GM18873 (cell line): Measurements from ENCODE around the gene CLDN19.
"Not testable (repeated sequence)": the region's sequence is repeated elsewhere in the genome, so short reads cannot be mapped to it uniquely, and the experiment has no call there.

Experiments used
- ATAC-seq: cut with Tn5 transposase; IDR thresholded peaks from one replicate; pipeline ENCODE4 v1.9.1; 2021; ENCODE audit warnings: mild to moderate bottlenecking, moderate library complexity, moderate number of reproducible peaks; ENCODE audit not compliant: unreplicated experiment, low FRiP score

CLDN19 gene

DNA sequence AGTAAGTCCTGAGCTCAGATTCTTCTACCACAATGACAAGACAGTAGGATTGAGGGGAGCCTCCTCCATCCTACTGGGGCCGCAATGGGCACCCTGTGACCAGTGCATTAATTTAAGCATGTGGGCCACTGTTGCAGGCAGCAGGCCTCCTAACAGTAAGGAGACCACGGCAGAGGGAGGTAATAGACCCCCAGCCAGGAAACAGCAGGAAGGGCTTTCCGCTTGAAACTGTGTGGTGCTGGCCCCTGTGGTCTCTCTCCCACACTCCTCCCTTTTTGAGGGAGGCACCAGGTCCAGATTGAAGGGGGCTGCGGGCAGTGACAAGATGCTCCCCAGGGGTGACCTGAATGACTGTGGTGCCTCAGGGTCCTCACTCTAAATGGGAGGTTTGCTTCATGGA, 1.7 kb upstream of the CLDN19 start:
- ATAC-seq: no peak

DNA sequence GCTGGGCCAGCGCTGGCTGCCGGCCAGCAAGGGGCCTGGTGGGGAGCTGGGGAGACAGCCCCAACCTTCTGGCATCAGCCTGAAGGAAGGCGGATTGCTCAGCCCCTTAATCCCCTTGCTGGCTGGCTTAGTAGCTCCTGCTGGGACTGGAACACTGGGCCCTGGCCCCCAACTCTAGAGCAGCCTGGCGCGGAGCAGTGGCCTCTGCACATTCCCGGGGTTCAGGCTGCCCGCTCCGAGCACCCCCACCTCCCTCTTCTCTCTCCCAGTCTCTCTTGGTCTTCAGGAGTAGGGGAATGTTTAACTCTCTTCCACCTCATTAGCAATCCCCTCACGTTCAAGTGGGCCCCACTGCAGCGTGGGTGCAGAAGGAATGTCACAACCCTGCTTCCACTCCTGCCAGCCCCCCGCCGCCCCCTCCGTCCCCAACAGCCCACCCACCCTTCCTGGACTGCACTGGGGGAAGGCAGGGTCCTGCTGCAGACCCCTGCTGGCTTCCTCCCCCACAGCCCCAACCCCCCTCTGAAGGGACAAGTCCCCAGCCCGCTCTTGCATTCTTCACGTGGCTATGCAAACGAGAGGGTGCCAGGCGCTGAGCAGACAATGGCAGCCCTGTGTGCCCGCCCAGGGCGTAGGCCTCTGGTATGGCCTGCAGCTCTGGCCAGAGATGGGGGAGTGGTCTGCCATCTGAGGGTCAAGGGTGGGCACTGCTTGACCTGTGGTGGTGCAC, 980 bp upstream of the CLDN19 start:
- no peak for ATAC-seq

DNA sequence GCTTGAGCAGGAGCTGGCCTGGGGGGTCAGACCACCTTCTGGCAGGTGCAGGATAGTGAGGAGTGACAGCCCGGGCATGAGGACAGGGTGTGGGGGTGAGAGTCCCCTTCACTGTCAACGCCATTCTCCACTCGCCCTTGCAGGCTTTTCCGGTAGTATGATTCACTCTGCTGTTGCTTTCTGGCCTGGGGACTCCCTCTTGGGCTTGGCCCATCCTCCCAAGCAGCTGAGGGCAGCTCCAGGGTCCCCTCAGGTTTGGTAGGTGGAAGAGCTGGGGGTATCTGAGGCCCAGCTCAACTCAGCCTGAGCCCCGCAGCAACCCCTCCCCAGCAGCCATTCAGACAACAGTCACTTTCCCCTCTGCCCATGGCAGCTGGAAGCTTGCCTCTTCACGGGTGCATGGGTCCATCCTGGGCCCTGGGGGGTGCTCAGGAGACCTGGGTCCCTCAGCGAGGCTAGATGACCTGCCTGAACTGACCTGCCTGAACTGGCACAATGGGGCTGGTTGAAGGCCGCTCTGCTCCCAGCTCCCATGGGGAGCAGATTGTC, 1.3 kb downstream of the CLDN19 start:
- ATAC-seq: no peak

DNA sequence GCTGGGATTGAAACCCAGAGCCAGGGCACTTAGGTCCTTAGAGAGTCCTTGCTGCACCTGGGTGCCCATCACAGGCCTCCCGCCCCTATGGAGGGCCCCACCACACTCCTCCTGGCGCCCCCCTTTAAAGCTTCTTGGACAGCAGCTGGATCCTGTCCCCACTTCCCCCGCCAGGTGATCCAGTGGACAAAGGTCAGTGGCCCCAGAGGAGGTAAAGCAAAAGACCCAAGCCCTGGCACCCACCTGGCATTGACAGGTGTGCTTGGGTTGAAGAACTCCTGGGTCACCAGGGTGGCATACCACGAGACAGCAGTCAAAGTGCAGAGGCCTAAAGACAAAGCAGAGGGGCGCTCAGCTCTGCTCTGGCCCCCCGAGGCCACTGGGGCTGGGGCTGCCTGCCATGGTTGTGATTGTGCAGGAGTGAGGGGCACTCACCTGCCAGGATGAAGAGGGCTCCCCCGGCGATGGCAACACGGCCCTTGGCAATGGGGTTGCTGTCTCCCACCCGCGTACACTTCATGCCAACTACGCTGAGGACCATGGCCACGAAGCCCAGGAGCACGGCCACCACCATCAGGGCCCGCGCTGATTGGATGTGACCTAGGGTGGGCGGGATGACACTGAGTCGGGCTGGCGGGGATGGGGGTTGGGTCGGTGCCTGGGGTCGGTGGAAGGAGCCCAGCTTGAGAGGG, 1.9 kb downstream of the CLDN19 start:
- no peak for ATAC-seq

DNA sequence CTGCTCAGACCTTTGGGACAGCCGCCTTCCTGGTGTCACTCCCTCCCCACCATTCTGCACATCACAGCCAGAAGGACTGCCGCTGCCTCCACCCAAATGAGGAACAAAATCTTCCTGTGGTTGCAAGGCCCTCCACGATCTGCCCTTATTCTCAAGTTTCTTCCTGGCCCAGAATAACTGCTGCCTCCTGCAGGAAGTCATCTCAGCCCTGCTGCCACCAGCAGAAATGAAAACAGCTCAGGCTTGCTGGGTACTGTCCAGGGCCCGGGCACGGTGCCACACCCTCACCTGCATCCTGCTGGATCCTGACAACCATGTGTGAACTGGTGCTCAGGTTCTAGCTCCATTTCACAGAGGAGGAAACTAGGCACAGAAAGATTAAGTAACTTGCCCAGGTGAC, 2.8 kb downstream of the CLDN19 start:
- ATAC-seq: no peak

DNA sequence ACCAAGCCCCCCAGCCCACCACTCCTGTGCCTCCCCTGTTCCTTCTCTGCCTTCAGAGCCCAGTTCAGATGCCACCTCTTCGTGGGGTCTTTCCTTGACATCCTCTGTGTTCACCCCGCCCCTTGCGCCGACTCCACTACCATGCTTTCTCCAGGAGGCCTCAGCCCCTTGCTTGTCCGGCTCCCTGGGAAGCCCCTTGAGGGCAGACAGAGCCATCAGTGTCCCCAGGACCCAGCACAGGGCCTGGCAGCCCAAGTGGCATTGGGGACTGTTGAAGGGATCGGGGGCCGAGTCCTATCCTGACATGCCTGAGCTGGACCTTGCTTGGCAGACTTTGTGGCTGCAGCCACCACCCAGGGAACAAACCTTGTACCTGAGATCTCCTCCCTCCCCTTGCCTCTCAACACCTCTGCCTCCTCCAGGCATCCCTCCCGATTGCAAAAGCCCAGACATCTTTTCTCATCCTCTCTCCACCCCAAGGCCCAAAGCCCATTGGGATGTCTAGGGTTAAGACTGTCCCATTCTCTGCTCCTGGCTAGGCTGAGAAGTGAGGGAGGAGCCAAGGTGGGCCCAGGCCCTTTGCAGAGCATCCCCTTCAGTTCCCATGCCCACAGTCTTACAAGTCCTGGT, 3.4 kb downstream of the CLDN19 start:
- no peak for ATAC-seq

DNA sequence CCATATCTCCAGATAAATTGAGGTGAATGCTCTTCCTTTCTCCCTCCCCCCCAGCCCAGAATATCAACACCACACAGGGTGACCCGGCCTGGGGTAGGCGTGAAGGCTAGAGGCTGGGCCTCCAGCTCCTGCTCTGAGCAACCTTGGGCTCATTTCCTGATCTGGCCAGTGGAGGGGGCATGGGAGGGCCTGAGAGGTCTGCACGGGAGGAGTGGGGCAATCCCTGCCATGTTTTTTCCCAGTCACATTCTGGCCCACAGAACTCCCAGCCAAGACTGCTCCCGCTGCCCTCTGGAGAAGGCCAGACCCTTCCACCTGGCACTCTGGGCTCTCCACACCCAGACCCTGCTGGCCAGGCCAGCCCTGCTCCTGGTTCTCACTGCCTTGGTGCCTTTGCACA, 3.9 kb downstream of the CLDN19 start:
- no peak for ATAC-seq

DNA sequence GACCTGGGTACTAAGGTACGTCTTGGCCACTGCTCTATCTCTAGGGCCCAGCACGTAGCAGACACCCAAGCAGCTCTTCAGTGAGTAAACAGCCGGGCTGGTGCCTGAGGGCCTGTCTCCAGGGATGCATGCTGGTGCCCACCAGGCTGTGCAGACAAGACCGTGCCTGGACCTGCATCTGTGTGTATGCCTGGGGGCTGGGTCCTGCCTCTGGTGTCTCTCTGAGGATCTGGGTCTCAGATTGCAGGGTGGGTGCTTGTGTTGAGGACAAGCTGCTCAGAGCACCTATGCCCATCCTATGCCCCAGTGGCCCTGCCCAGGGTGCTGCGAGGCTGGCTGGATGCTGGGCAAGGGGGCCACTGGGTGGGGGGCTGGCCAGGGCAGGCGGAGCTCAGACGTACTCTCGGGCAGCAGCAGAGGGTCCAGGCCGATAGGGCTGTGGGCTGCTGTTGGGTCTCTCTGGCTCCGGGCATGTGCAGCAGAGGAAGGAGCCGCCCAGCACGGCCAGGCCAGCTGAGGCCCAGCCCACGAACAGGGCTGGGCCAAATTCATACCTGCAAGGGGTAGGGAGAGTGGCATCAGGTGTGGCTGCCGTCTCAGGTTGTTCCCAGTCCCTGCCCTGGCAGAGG, 4.4 kb downstream of the CLDN19 start:
- ATAC-seq: no peak

DNA sequence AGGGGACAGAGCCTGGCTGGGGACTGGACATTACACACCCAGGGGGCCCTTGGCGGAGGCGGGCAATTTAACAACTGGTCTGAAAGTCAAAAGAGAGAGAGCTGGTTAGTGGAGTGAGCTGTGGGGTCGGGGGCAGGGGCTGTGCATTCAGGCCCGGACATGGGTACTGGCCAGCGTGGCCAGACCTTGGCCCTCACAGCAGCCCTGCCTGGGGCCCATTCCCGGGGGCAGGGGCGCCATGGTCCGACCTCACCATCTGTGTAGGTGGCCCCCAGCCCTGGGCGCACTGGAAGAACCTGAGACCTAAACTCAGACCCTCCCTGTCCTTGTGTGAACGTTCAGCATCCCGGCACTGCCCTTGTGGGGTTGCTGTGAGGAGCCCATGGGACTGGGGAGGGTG, 5.0 kb downstream of the CLDN19 start:
- no peak for ATAC-seq

DNA sequence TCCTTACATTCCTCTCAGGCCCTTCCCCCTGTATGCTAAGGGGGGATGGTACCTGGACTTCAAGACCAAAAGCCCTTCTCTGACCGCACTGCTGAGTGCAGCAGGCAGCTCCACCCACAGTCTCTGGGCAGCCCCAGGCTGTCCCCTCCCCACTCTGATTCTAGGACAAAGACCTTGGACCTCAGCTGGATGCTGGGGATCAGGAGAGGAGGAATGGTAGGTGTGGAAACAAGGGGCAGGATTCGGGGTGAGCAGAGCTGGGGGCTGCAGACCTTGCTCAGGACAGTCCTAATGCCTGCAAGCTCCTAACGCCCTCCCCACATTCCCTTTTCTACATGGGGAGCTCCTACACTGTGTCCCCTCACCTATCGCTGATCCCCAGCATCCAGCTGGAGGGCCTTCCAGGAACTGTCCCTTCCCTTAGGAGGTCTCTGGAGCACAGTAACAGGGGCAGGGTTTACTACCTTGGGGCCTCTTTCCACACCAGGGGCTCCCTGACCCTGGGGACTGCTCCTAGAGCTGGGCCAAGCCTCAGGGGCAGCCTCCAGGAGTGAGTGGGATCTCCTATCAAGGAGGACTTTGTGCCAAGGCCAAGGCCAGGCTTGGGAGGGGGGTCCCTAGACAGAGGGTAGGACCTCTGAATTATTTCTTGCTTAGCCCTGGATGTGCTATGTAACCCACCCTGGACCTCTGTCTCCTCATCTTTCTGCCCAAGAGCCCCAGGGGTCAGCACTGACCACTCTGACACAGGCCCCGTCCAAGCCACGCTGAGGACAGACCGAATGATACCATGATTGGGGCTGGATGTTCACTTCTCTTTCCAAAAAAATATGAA, 5.6 kb downstream of the CLDN19 start:
- no peak for ATAC-seq

DNA sequence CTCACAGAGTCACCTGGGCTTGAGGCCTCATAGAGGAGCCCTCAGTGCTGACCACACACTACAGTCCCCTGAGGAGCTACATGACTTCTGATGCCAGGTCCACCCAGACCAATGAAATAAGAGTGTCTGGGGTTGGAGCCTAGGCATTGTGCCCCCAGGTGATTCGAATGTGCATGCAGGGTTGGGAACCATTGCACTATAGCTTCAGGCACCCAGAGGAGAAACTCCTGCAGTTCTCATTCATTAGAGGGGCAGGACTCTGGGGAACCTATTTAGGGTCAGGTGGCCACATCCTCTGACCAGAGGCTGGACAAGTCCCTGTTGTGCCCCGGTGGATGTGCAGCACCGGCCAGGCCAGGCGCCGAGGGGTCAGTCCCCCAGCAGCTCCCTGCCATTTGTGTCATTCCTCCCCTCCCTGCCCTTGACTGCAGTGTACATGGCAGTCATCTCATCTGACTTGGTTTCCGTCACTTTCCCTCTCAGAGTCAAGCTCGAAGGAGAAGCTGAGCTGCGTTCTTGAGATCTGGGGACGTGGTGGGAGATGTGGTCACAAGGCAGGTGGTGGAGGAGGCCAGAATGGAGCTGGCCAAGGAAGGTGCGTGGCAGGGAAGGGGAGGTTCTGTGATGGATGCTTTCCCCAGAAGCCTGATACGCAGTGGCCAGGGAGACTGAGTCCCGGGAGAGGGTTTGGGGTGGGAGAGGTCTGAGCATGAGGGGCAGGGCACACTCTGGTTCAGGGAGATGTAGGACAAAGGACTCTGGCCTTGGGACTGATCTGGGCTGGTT, 6.4 kb downstream of the CLDN19 start:
- no peak for ATAC-seq

DNA sequence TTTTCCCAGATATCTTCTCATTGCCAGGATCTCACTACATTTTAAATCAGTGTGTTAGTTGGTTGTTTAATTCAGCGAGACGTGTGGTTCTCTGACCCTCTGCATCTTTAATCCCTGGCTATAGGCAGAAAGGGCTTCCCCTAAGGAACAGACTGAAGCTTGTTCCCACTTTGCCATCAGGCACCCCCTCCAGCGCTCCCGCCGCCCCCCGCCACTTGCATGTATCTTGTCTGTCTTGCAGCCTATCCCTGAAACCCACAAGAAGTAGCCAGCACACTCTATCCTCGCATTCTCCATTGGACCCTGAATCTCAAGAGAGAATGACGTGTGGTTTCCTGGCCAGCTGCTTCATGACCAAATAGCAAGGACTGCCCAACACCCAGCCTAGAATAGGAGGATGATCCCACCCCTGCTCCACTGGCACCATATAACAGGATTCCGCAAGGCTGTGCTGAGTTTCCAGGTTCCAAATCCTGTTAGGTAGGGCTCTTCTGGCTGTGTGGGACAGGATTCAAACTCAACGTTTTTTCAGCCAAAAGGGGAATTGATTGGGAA, 7.8 kb downstream of the CLDN19 start:
- ATAC-seq: no peak

DNA sequence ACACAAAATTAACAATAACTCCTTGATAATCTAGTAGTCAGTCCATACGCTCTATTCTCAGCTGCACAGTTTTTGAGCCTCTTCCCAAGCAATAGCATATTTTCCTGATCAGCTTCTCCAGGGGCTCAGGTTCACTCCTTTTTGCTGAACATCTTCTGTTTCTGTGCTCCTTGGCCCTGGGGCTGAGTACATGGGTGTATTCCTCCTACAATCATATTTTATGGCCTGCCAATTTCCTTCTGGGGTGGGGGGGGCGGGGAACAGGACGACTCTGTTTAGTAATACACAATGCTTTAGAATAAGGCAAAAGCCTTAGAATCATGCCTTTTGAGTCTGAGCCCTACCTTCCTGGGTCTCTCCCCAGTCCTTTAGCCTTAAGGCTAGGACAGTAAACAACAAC, 8.5 kb downstream of the CLDN19 start:
- no peak for ATAC-seq

DNA sequence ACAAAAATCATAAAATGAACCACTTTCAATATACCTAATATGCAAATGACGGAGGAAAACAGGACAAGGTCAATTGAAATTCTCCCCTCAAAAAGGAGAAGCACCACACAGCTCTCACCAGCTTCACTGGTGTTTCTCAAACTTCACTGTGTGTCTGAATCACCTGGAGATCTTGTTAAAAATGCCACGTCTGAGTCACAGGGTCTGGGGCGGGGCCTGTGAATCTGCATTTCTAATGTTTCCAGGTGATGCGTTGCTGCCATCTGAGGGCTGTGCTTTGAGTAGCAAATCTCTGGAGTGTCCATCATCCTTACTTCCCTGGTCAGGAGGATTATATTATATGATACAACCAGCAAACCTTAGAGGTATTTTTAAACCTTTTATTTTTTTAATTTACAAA, 9.0 kb downstream of the CLDN19 start:
- no peak for ATAC-seq

DNA sequence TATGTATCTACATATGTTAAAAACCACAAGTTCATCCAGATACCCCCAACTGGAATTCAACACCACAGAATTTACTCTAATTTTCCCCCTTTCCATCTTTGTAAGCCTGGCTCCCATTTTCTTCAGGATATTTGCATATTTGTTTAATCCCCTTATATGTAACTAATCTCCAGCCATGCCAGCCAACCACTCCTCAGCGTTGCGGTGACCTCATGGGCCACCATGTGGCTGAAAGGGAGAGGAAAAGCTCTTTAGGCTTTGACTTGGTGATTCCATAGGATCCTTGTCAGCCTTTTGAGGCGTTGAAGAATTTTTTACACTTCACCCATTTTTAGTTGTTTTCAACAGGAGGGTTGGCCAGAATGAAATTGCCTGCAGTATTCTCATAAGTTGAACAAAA, 10.0 kb downstream of the CLDN19 start:
- ATAC-seq: no peak

DNA sequence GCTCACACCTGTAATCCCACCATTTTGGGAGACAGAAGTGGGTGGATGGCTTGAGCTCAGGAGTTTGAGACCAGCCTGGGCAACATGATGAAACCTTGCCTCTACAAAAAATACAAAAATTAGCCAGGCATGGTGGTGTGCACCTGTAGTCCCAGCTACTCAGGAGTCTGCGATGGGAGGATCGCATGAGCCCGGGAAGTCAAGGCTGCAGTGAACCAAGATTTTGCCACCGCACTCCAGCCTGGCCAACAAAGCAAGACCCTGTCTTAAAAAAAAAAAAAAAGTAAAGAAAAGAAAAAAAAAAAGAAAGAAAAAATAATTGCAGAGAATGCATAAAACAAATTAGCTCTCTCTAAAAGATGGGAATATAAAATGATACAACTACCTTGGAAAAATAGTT, 14.2 kb downstream of the CLDN19 start:
- ATAC-seq: not testable (repeated sequence)

DNA sequence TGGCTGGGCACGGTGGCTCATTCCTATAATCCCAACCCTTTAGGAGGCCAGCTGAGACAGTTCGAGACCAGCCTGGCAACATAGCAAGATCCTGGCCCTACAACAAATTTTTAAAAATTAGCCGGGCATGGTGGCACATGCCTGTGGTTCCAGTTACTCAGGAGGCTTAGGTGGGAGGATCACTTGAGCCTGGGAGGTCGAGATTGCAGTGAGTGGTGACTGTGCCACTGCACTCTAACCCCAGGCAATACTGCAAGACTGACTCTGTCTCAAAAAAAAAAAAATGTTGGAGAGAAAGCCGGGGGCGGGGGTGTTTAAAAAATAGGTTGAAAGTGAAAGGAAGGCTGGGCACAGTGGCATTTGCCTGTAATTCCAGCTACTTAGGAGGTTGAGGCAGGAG, 16.5 kb downstream of the CLDN19 start:
- no peak for ATAC-seq

DNA sequence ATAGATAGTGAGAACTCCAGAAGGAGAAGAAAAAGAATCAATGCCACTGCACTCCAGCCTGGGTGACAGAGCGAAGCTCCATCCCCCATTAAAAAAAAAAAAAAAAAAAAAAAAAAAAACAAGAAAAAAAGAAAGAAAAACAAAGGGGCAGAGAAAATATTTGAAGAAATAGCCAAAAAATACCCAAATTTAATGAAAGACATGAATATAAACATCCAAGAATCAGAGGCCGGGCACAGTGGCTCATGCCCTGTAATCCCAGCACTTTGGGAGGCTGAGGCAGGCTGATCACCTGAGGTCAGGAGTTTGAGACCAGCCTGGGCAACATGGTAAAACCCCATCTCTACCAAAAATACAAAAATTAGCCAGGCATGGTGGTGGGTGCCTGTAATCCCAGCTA, 17.6 kb downstream of the CLDN19 start:
- ATAC-seq: not testable (repeated sequence)

DNA sequence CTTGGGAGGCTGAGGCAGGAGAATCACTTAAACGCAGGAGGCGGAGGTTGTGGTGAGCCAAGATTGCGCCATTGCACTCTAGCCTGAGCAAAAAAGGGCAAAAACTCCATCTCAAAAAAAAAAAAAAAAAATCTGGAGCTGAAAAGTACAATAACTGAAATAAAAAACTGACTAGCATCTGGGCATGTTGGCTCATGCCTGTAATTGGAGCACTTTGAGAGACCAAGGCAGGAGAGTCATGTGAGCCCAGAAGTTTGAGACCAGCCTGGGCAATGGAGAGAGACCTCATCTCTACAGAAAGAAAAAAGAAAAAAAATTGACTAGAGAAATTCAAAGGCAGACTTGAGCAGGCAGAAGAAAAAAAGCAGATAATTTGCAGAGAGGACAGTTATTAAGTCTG, 18.1 kb downstream of the CLDN19 start:
- ATAC-seq: no peak
